ENCODE results near the gene ACSF3.

DNA sequence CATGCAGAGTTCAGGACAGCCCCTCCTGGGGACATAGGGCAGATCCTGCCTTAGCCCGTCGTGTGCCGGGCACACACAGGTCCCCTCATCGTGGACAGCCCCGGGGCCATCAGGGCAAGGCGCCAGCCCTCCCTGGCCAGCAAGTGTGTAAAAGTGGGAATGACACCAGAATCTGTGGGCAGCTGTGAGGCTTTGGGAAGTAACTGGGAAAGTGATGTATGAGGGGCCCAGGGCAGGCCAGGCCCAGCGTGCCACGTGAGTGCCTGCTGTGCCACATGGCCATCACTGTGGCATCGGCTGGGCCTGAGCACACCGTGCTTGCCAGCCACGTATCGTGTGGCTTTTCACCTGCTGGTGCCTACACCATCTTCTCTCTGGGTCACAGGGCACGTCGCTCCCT, 26.6 kb downstream of the ACSF3 start:
- TF ChIP-seq EZH2 (IDR thresholded peaks at IDR 0.05) (no peak), POLR2AphosphoS5 (IDR thresholded peaks at IDR 0.05; ENCODE audit: borderline replicate concordance, low read depth, low read length) (no peak)

Measured in SK-N-MC (cell line).